Activated T-cell treated with anti-CD3 and anti-CD28 coated beads, Interleukin-2, amount 50 U/mL, for 24 hours (primary cell): ENCODE results near the gene ABI3.

Experiments used
- DNase-seq: peaks from one replicate; pipeline ENCODE4 v3.0.0-alpha.2; 2020
- H3K27ac Mint-ChIP-seq: 2 replicates; pipeline ENCODE4 v1.8.0; 2020; ENCODE audit warnings: mild to moderate bottlenecking, mixed read lengths
- H3K27me3 Mint-ChIP-seq: 2 replicates; pipeline ENCODE4 v1.8.0; 2020; ENCODE audit warnings: mixed read lengths
- H3K36me3 Mint-ChIP-seq: 2 replicates; pipeline ENCODE4 v1.8.0; 2020; ENCODE audit warnings: low read depth, mixed read lengths
- H3K4me1 Mint-ChIP-seq: 2 replicates; pipeline ENCODE4 v1.8.0; 2020; ENCODE audit warnings: low read depth, mixed read lengths
- H3K4me3 Mint-ChIP-seq: 2 replicates; pipeline ENCODE4 v1.8.0; 2020; ENCODE audit warnings: mild to moderate bottlenecking, moderate library complexity, mixed read lengths
- H3K9me3 Mint-ChIP-seq: 2 replicates; pipeline ENCODE4 v1.8.0; 2020; ENCODE audit warnings: mixed read lengths

The ABI3 gene

GRCh38 chr17:49213399-49213798 is 2.9 kb downstream of the ABI3 start:
- Mint-ChIP-seq H3K36me3 (peaks cover 56% of the 10 kb centered on the region), H3K9me3 (no peaks in the 10 kb centered on the region), H3K4me1 (peaks cover 86% of the 10 kb centered on the region), H3K4me3 (peak overlapping the region; percentile 90), H3K27me3 (no peaks in the 10 kb centered on the region), H3K27ac (peak overlapping the region; percentile 77)
- no peak for DNase-seq

DNA sequence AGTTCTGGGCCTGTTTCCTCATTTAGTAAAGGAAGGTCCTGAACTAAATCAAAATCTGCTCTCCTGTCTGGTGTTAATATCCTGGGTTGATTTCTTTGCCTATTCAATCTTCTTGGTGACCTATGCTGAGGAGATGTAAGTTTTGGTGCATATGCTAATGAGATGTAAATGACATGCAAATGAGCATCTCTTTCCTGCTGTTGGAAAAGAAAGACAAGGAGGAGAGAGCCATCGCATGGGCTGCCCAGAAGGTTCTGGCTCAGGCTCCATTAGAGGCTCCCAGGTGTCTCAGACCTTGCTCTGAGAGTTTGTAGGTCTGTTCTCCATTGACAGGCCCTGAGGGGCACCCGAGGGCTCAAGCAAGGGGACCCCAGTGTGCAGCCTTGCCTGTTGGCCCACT is 3.3 kb downstream of the ABI3 start:
- DNase-seq = no peak
- Mint-ChIP-seq H3K36me3 (peaks cover 60% of the 10 kb centered on the region), H3K4me3 (peak overlapping the region; percentile 57), H3K9me3 (no peaks in the 10 kb centered on the region), H3K4me1 (peaks cover 85% of the 10 kb centered on the region), H3K27me3 (no peaks in the 10 kb centered on the region), H3K27ac (peak overlapping the region; percentile 77)

DNA sequence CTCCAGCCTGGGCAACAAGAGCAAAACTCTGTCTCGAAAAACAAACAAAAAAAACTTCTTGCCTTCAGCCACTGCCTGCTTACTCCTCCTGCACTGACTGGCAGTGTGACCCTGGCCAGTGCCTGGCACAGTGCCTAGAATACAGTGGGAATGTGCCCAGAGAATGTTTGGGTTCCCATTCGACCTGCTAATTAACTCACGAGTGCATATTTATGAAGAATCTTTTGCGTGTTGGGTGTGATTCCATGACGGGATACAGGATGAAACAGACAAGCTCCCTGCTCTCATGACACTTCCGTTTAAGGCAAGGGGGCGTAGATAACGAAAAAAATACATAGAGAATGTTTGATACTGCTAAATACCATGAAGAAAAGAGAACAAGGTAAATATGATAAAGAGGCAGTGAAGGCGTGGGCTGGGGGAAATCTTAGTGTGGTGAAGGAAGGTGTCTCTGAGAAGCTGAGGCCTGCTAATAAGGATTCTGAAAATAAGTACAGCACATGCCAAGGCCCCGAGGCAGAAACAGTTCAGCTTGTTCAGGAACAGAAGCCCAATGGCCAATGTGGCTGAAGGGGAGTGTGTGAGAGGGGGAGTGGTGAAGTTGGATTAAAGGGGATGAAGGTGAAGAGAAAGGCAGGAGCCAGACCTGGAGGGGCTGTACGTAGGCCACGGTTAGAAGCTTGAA is 4.3 kb downstream of the ABI3 start:
- Mint-ChIP-seq H3K36me3 (peaks cover 69% of the 10 kb centered on the region), H3K27me3 (no peaks in the 10 kb centered on the region)

DNA sequence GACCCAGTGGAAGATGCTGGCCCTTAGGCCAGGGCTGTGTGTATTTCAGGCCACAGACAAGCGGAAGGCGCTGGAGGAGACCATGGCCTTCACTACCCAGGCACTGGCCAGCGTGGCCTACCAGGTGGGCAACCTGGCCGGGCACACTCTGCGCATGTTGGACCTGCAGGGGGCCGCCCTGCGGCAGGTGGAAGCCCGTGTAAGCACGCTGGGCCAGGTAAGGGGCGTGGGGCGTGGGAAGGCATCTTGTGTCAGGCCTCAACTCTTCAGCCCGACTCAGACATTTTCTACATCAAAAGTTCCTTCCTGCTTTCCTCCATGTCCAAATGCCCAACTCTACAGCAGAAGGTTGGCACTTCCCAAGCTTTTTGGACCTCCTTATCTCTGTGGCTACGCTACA is 6.0 kb downstream of the ABI3 start:
- no peaks in the 10 kb centered on the region for H3K27me3 Mint-ChIP-seq
- no peaks in the 10 kb centered on the region for H3K9me3 Mint-ChIP-seq
- DNase-seq = no peak
- H3K36me3 Mint-ChIP-seq = peaks cover 61% of the 10 kb centered on the region
- H3K4me1 Mint-ChIP-seq = peaks cover 74% of the 10 kb centered on the region
- H3K27ac Mint-ChIP-seq = peak overlapping the region; percentile 81
- H3K4me3 Mint-ChIP-seq = peak overlapping the region; percentile 55

More for the DNA sequence above, 4.3 kb downstream of the ABI3 start:
- Mint-ChIP-seq H3K27ac (peak overlapping the region; percentile 84), H3K4me3 (peak overlapping the region; percentile 51), H3K4me1 (peaks cover 85% of the 10 kb centered on the region), H3K9me3 (no peaks in the 10 kb centered on the region)
- DNase-seq = no peak

DNA sequence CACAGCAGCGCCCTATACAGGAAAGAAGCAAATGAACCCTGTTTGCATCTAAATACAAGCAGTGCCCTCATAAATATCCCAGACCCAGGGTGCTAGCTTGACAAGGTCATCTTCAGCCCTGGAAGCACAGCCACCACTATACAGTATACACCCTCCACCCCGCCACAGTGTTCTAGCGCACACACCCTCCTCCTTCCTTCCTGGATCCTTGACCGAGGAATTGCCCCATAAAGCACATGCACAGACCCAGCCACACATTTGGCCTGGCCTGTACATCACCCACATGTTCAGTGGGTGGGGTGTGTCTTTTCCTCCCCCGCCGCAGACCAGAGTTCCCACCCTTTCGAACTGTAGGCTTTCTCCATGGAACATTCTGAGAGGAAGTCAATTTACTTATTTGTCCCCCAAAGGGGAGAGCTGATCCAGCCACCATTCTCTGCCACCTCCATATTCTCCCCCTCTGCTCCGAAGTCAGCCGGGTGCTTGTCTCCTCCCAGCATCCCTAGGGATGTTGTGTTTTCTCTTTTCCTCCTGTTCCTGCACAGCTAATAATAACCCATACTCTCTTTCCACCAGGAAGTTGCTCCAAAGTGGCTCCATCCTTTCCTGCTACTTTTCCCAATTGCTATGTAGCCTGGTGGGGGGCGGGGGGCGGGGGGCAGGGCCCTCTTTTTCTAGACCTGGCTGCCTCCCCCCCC is 6.6 kb downstream of the ABI3 start:
- Mint-ChIP-seq H3K9me3 (no peaks in the 10 kb centered on the region), H3K36me3 (peaks cover 66% of the 10 kb centered on the region), H3K27ac (peak overlapping the region; percentile 39), H3K27me3 (no peaks in the 10 kb centered on the region), H3K4me3 (no peak overlapping the region), H3K4me1 (peaks cover 75% of the 10 kb centered on the region)
- no peak for DNase-seq

DNA sequence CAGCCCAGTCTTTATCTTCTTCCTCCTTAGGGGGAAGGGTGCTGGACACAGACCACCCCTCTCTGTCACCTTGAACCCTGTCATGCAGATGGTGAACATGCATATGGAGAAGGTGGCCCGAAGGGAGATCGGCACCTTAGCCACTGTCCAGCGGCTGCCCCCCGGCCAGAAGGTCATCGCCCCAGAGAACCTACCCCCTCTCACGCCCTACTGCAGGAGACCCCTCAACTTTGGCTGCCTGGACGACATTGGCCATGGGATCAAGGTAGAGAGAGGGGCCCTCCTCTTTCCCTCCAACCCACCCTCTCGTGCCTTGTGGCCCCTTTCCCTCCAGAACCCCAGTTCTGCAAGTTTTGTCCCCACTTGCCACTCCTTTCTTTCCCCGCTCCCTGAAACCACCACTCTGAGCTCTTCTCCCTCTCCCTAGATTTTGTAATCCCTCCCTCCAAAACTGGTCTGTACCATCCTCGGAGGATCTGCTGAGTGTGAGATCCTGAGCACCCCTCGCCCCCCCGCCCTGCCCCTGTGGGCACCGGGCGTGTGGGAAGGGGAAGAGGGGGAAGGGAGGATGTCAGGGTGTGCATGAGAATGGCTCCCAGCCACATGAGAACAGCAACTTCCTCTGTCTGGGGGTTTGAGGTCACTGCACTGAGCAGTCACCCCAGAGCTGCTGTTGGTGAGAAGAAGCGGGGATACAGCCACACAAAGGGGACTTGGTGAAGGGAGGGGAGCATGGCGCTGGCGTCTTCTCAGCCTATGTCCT is 7.3 kb downstream of the ABI3 start:
- Mint-ChIP-seq H3K4me1 (peaks cover 71% of the 10 kb centered on the region), H3K9me3 (no peaks in the 10 kb centered on the region), H3K27me3 (no peaks in the 10 kb centered on the region), H3K27ac (peak overlapping the region; percentile 92), H3K4me3 (peak overlapping the region; percentile 63), H3K36me3 (peaks cover 69% of the 10 kb centered on the region)
- peak; percentile 65 for DNase-seq

DNA sequence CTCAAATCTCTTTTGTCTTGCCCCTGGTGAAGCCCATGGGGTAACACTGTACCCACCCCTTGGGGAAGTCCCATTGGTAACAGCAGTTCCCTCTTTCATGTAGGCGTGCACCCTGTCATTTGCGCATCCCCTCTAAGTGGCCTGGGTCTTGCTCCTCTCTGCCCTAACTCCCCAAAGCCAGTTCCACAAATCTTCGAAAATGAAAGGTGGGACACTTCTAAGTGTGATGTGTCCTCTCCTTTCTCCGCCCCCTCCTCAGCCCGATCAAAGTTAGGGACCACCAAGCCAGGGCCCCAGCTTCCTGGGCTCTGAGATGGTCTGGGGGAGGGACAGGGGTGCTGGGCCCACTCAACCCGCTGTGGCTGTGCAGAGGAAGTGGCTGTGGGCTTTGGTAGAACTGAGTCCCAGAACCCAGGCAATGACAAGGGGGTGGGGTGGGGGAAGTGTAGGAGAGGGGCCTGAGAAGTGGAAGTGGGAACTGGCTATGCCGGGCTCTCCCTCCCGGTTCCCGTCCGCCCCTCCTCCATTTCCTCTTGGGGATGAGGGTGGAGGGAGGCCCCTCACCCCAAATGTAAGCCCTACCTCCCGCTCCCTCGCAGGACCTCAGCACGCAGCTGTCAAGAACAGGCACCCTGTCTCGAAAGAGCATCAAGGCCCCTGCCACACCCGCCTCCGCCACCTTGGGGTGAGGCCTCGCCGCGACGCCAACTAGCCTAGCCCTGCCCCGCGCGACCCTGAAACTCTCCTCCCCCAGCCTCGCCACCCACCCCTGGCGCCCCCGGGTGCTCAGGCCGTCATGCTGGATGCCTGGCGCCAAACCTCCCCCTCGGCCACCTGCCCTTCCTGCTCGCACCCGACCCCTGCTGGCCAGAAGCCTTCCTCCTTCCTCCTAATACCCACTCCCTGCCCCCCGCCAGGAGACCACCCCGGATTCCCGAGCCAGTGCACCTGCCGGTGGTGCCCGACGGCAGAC is 8.7 kb downstream of the ABI3 start:
- Mint-ChIP-seq H3K4me3 (peak overlapping the region; percentile 63), H3K27ac (peak overlapping the region; percentile 76), H3K36me3 (peaks cover 61% of the 10 kb centered on the region), H3K27me3 (peaks cover 5% of the 10 kb centered on the region), H3K4me1 (peaks cover 71% of the 10 kb centered on the region), H3K9me3 (no peaks in the 10 kb centered on the region)
- DNase-seq = peak; percentile 59

GRCh38 chr17:49219987-49220386 is 9.5 kb downstream of the ABI3 start:
- Mint-ChIP-seq H3K27ac (no peak overlapping the region), H3K9me3 (no peaks in the 10 kb centered on the region)

GRCh38 chr17:49223168-49223516 is 12.6 kb downstream of the ABI3 start:
- H3K36me3 Mint-ChIP-seq = peaks cover 36% of the 10 kb centered on the region
- H3K4me1 Mint-ChIP-seq = peaks cover 43% of the 10 kb centered on the region
- no peak overlapping the region for H3K27ac Mint-ChIP-seq

More at GRCh38 chr17:49219987-49220386, 9.5 kb downstream of the ABI3 start:
- DNase-seq = no peak
- peaks cover 68% of the 10 kb centered on the region for H3K4me1 Mint-ChIP-seq
- H3K27me3 Mint-ChIP-seq = peaks cover 10% of the 10 kb centered on the region
- peaks cover 57% of the 10 kb centered on the region for H3K36me3 Mint-ChIP-seq
- no peak overlapping the region for H3K4me3 Mint-ChIP-seq

GRCh38 chr17:49223517-49224197 is 13.2 kb downstream of the ABI3 start:
- DNase-seq = peak; percentile 86
- Mint-ChIP-seq H3K27ac (peak overlapping the region; percentile 4), H3K27me3 (peaks cover 17% of the 10 kb centered on the region)

More at GRCh38 chr17:49223168-49223516, 12.6 kb downstream of the ABI3 start:
- Mint-ChIP-seq H3K4me3 (no peak overlapping the region), H3K27me3 (peaks cover 17% of the 10 kb centered on the region), H3K9me3 (no peaks in the 10 kb centered on the region)
- no peak for DNase-seq

GRCh38 chr17:49224198-49224996 is 13.9 kb downstream of the ABI3 start:
- Mint-ChIP-seq H3K27me3 (peaks cover 24% of the 10 kb centered on the region), H3K36me3 (peaks cover 24% of the 10 kb centered on the region), H3K9me3 (no peaks in the 10 kb centered on the region), H3K4me1 (peaks cover 32% of the 10 kb centered on the region), H3K4me3 (peak overlapping the region; percentile 60), H3K27ac (peak overlapping the region; percentile 67)
- DNase-seq = peak; percentile 73

More at GRCh38 chr17:49223517-49224197, 13.2 kb downstream of the ABI3 start:
- H3K4me1 Mint-ChIP-seq = peaks cover 39% of the 10 kb centered on the region
- peak overlapping the region; percentile 60 for H3K4me3 Mint-ChIP-seq
- peaks cover 32% of the 10 kb centered on the region for H3K36me3 Mint-ChIP-seq
- no peaks in the 10 kb centered on the region for H3K9me3 Mint-ChIP-seq

DNA sequence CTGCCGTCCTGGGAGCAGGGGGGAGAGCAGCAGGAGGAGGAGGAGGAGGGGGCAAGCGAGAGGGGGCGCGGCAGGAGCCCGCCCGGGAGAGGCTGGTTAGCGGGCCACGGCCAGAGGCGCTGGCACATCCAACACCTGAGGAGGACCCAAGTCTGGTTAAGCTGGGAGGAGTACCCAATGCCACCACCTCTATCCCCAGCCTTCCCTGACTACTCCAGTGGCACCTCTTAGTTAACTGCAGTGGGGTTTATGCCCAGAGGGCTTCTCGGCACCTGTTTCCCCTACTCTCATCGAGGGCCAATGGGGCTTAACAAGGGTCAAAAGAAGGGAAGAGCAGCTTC is 14.5 kb downstream of the ABI3 start:
- peaks cover 30% of the 10 kb centered on the region for H3K4me1 Mint-ChIP-seq
- peaks cover 29% of the 10 kb centered on the region for H3K27me3 Mint-ChIP-seq
- peak overlapping the region; percentile 67 for H3K27ac Mint-ChIP-seq
- H3K36me3 Mint-ChIP-seq = peaks cover 21% of the 10 kb centered on the region
- H3K9me3 Mint-ChIP-seq = no peaks in the 10 kb centered on the region
- peak; percentile 50 for DNase-seq
- peak overlapping the region; percentile 18 for H3K4me3 Mint-ChIP-seq
